Stimulated activated memory B cell treated with anti-CD40 and anti-IgM and Interleukin-4, amounts not matched to agents 10 μg/mL and 1 μg/mL and 100 μg/mL, for 72 hours (primary cell): ENCODE data around the gene TP53BP2.

Experiments used
- ATAC-seq: fragments of 150-1000 bp; cut with Tn5 transposase; 2 replicates; pipeline ENCODE4 v1.10.0; 2021
- H3K27ac Mint-ChIP-seq: one replicate; pipeline ENCODE4 v1.8.0; 2022; ENCODE audit warnings: mild to moderate bottlenecking, mixed read lengths
- H3K27me3 Mint-ChIP-seq: one replicate; pipeline ENCODE4 v1.8.0; 2022; ENCODE audit warnings: mixed read lengths
- H3K36me3 Mint-ChIP-seq: one replicate; pipeline ENCODE4 v1.8.0; 2022; ENCODE audit warnings: mixed read lengths
- H3K4me1 Mint-ChIP-seq: one replicate; pipeline ENCODE4 v1.8.0; 2022; ENCODE audit warnings: mixed read lengths
- H3K4me3 Mint-ChIP-seq: one replicate; pipeline ENCODE4 v1.8.0; 2022; ENCODE audit warnings: mild to moderate bottlenecking, moderate library complexity, mixed read lengths
- H3K9me3 Mint-ChIP-seq: one replicate; pipeline ENCODE4 v1.8.0; 2022; ENCODE audit warnings: mixed read lengths

Gene TP53BP2

DNA sequence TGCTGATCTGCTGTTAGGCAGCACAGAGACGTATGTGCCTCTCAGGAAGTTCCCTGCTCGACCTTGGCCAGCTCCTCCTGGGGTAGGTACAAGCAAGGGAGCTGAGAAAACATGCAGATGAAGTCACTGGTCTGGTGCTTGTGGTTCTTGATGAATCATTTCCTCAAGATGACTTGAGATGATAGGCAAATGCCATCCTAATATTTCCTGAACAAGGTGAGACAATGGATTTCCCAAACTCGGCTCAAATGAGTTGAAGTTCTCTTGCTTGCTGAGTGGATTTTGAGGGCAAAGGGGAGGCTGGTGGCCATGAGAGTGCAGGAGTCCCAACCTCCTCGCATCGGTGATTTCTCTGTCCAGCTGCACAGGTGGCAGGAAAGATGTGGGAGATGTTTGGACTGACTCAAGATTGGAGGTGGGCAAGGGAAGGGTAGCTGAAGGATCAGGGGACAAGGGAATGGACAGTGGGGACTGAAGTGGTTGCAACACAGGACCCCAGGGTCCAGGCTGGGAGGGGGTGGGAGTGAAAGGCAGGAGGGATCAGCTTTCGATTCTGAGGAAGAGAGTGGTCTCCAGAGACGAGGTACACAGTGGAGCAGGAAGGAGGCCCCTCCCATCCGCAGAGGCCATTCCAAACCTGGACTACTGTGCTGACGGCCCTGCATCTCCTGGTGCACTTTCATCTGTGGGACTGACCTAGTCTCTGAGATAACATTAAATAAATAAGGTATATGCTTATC, 69.5 kb downstream of the TP53BP2 start:
- ATAC-seq = peak; percentile 79
- Mint-ChIP-seq H3K27ac (peak overlapping the region; percentile 2), H3K36me3 (peaks cover 65% of the 10 kb centered on the region), H3K4me3 (no peak overlapping the region), H3K4me1 (peaks cover 29% of the 10 kb centered on the region), H3K9me3 (no peaks in the 10 kb centered on the region), H3K27me3 (no peaks in the 10 kb centered on the region)

DNA sequence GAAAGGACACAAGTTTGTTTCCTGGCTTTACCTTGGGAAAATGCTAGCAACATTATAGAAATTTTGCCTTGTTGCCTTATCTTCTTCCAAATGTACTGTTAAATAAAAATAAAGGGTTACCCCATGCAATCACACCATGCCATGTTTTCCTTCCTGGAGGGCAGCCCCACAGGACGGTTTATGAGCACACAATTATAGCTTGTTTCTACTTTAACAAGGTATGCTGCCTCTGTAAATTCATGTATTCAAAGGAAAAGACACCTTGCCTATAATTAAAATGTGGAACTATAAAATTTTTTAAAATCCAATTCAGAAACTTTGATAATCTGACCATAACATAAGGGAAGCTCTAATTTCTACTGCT, 70.1 kb downstream of the TP53BP2 start:
- no peaks in the 10 kb centered on the region for H3K9me3 Mint-ChIP-seq
- H3K4me1 Mint-ChIP-seq = peaks cover 32% of the 10 kb centered on the region
- H3K36me3 Mint-ChIP-seq = peaks cover 63% of the 10 kb centered on the region
- ATAC-seq = no peak
- no peaks in the 10 kb centered on the region for H3K27me3 Mint-ChIP-seq
- no peak overlapping the region for H3K4me3 Mint-ChIP-seq
- H3K27ac Mint-ChIP-seq = peak overlapping the region; percentile 2

GRCh38 chr1:223775054-223775453, 70.7 kb downstream of the TP53BP2 start:
- Mint-ChIP-seq H3K9me3 (no peaks in the 10 kb centered on the region), H3K4me3 (no peak overlapping the region), H3K4me1 (peaks cover 32% of the 10 kb centered on the region), H3K27me3 (no peaks in the 10 kb centered on the region), H3K27ac (peak overlapping the region; percentile 64), H3K36me3 (peaks cover 65% of the 10 kb centered on the region)
- ATAC-seq = no peak

DNA sequence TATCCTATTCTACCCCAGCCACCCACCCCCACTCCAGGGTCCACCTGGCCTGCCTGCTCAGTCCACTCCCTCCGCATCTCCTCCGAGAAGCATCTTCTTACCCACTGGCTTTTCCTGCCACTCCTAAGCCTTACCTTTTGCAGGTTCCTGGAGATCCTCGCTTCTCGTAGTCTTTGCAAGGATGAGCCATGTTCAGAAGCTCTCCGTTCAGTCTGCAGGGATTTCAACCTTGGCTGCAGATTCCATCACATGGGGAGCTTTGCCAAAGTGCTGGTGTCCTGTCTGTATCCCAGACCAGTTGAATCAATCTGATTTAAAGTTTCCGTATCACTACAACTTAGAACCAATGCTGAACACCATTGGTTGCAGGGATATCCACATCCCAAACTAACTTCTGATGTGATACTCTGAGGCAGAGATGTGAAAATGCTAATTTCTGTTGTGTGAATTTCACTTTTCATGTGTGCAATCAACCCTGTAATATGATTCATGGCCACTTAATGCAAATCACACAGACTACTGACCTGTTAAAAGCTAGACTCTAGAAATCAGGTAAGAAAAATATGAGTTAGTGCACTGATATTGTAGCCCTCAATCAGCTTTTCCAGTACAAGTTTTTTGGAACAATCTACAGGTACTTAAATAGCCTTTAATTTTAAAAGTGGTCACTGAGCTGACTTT, 71.5 kb downstream of the TP53BP2 start:
- Mint-ChIP-seq H3K27ac (peak overlapping the region; percentile 64), H3K27me3 (no peaks in the 10 kb centered on the region), H3K36me3 (peaks cover 71% of the 10 kb centered on the region), H3K4me3 (no peak overlapping the region), H3K9me3 (no peaks in the 10 kb centered on the region), H3K4me1 (peaks cover 32% of the 10 kb centered on the region)
- ATAC-seq = no peak

- H3K9me3 Mint-ChIP-seq = no peaks in the 10 kb centered on the region
- no peaks in the 10 kb centered on the region for H3K27me3 Mint-ChIP-seq
- peaks cover 32% of the 10 kb centered on the region for H3K4me1 Mint-ChIP-seq
- no peak for ATAC-seq
- H3K36me3 Mint-ChIP-seq = peaks cover 69% of the 10 kb centered on the region
- peak overlapping the region; percentile 23 for H3K27ac Mint-ChIP-seq
- no peak overlapping the region for H3K4me3 Mint-ChIP-seq
Measured at GRCh38 chr1:223772771-223773160, 73.0 kb downstream of the TP53BP2 start.

GRCh38 chr1:223771814-223772770, 73.7 kb downstream of the TP53BP2 start:
- peaks cover 63% of the 10 kb centered on the region for H3K36me3 Mint-ChIP-seq
- no peaks in the 10 kb centered on the region for H3K9me3 Mint-ChIP-seq
- H3K4me1 Mint-ChIP-seq = peaks cover 32% of the 10 kb centered on the region
- no peaks in the 10 kb centered on the region for H3K27me3 Mint-ChIP-seq
- H3K4me3 Mint-ChIP-seq = no peak overlapping the region
- no peak for ATAC-seq
- H3K27ac Mint-ChIP-seq = peak overlapping the region; percentile 72

- H3K27me3 Mint-ChIP-seq = no peaks in the 10 kb centered on the region
- no peak overlapping the region for H3K4me3 Mint-ChIP-seq
- H3K36me3 Mint-ChIP-seq = peaks cover 59% of the 10 kb centered on the region
- no peaks in the 10 kb centered on the region for H3K9me3 Mint-ChIP-seq
- ATAC-seq = no peak
- peaks cover 30% of the 10 kb centered on the region for H3K4me1 Mint-ChIP-seq
- H3K27ac Mint-ChIP-seq = peak overlapping the region; percentile 72
Measured at GRCh38 chr1:223771469-223771813, 74.3 kb downstream of the TP53BP2 start.

DNA sequence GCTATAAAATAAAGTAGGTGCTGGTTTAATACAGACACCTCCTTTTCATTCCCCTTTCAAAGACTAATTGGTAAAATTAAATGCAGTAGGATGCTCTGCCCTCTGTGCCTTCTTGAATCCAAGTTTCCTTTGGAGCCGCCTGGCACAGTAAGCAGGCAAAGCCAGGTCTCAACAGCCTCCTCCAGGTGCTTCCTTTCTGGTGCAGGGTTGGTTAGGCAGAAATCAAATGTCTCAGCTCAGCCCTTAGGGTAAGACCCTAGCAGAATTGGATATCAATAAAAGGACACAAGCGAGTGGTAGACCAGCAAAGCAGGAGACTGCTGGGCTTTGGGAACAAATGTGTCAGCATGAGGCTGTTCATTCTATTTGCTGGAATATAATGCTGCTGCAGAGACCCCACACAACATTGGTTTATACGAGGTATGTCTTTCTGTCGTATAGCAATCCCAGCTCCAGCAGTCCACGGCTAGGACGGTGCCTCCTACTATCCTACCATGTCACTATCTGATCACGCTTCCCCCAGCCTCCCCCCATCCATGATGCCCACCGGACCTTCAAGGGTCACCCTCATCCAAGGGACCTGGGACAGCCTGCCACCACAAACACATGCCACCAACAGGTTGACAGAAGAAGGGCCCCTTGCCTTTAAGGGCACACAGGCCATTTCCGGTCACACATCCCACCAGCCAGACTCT, 75.0 kb downstream of the TP53BP2 start:
- Mint-ChIP-seq H3K27ac (peak overlapping the region; percentile 72), H3K36me3 (peaks cover 52% of the 10 kb centered on the region), H3K4me3 (no peak overlapping the region)

GRCh38 chr1:223765719-223766340, 79.9 kb downstream of the TP53BP2 start:
- H3K36me3 Mint-ChIP-seq = peaks cover 37% of the 10 kb centered on the region
- H3K27ac Mint-ChIP-seq = no peak overlapping the region

More for the DNA sequence above, 75.0 kb downstream of the TP53BP2 start:
- H3K4me1 Mint-ChIP-seq = peaks cover 23% of the 10 kb centered on the region
- ATAC-seq = no peak
- no peaks in the 10 kb centered on the region for H3K9me3 Mint-ChIP-seq
- no peaks in the 10 kb centered on the region for H3K27me3 Mint-ChIP-seq

GRCh38 chr1:223765036-223765718, 80.6 kb downstream of the TP53BP2 start:
- Mint-ChIP-seq H3K27me3 (no peaks in the 10 kb centered on the region), H3K9me3 (no peaks in the 10 kb centered on the region), H3K4me1 (no peaks in the 10 kb centered on the region), H3K27ac (no peak overlapping the region), H3K36me3 (peaks cover 38% of the 10 kb centered on the region), H3K4me3 (no peak overlapping the region)
- no peak for ATAC-seq

More at GRCh38 chr1:223765719-223766340, 79.9 kb downstream of the TP53BP2 start:
- no peaks in the 10 kb centered on the region for H3K4me1 Mint-ChIP-seq
- no peak overlapping the region for H3K4me3 Mint-ChIP-seq
- H3K27me3 Mint-ChIP-seq = no peaks in the 10 kb centered on the region
- no peaks in the 10 kb centered on the region for H3K9me3 Mint-ChIP-seq
- no peak for ATAC-seq

- H3K36me3 Mint-ChIP-seq = peaks cover 35% of the 10 kb centered on the region
- no peak overlapping the region for H3K27ac Mint-ChIP-seq
Measured at GRCh38 chr1:223763881-223764280, 81.9 kb downstream of the TP53BP2 start.

GRCh38 chr1:223763251-223763650, 82.5 kb downstream of the TP53BP2 start:
- Mint-ChIP-seq H3K27ac (no peak overlapping the region), H3K36me3 (peaks cover 31% of the 10 kb centered on the region), H3K27me3 (no peaks in the 10 kb centered on the region), H3K4me3 (no peak overlapping the region), H3K9me3 (no peaks in the 10 kb centered on the region), H3K4me1 (no peaks in the 10 kb centered on the region)
- no peak for ATAC-seq

More at GRCh38 chr1:223763881-223764280, 81.9 kb downstream of the TP53BP2 start:
- no peak overlapping the region for H3K4me3 Mint-ChIP-seq
- no peaks in the 10 kb centered on the region for H3K4me1 Mint-ChIP-seq
- no peak for ATAC-seq
- H3K9me3 Mint-ChIP-seq = no peaks in the 10 kb centered on the region
- no peaks in the 10 kb centered on the region for H3K27me3 Mint-ChIP-seq

- Mint-ChIP-seq H3K4me3 (no peak overlapping the region), H3K36me3 (peaks cover 36% of the 10 kb centered on the region), H3K27me3 (no peaks in the 10 kb centered on the region), H3K9me3 (no peaks in the 10 kb centered on the region), H3K4me1 (no peaks in the 10 kb centered on the region), H3K27ac (no peak overlapping the region)
- ATAC-seq = no peak
Measured at GRCh38 chr1:223761411-223761810, 84.3 kb downstream of the TP53BP2 start.

GRCh38 chr1:223760833-223761232, 84.9 kb downstream of the TP53BP2 start:
- H3K27ac Mint-ChIP-seq = no peak overlapping the region
- H3K36me3 Mint-ChIP-seq = peaks cover 39% of the 10 kb centered on the region
- H3K4me3 Mint-ChIP-seq = no peak overlapping the region
- no peaks in the 10 kb centered on the region for H3K4me1 Mint-ChIP-seq
- no peaks in the 10 kb centered on the region for H3K9me3 Mint-ChIP-seq
- H3K27me3 Mint-ChIP-seq = no peaks in the 10 kb centered on the region
- ATAC-seq = no peak
